NCI-H146 treated with DMSO at 0.1 percent for 48 hours (cell line): ENCODE results near the gene GP9.

Experiments
- DNase-seq: peaks from one replicate; lab custom pipeline; 2025; ENCODE audit not compliant: unreplicated experiment; lab: John Stamatoyannopoulos, UW

The GP9 gene

DNA sequence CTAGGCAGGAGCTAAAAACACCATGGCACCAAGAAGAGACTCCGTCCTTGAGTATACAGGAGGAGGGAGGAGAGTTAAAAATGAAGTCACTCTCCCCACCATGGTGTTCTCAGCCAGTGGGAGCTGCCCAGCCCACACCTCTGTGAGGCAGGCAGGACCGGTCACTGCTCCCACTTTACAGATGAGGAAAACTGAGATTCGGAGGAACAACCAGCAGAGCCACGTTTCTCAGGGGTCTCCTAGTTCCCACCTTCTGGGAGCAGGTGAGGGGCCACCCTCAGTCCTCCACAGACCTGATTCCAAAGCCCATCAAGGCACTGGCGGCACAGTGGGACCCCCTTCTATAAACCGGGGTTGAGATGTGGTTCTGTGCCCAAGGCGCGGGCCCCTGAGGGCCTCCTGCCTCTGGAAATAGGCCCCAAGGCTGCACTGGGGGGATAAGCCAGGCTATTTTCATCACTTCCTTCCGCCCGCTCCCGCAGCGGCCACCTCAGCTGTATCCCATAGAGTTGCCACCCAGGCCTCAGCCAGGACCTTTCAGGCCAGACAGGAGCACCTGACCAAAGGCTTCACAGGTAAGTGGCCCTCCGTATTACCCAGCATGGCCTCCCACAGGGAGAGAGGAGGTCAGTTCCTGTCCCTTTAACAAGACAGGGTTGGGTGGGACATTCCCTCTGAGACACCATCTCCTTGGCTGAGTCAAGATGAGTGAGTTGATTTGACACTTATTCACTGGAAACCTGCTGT lies at the start of gene GP9:
GP9 (plus strand) TSS at position 504 of the 747 bp plus-strand sequence. CDS start 961 bp downstream, outside the sequence.
- no peak for DNase-seq

GRCh38 chr3:129013491-129013891 lies 47.1 kb upstream of the GP9 start:
- no peak for DNase-seq

GRCh38 chr3:129014148-129014547 lies 46.4 kb upstream of the GP9 start:
- DNase-seq = no peak

GRCh38 chr3:129014793-129015345 lies 45.7 kb upstream of the GP9 start:
- DNase-seq = no peak

GRCh38 chr3:129015388-129016105 lies 45.0 kb upstream of the GP9 start:
- no peak for DNase-seq

GRCh38 chr3:129016356-129016719 lies 44.2 kb upstream of the GP9 start:
- peak; percentile 94 for DNase-seq

DNA sequence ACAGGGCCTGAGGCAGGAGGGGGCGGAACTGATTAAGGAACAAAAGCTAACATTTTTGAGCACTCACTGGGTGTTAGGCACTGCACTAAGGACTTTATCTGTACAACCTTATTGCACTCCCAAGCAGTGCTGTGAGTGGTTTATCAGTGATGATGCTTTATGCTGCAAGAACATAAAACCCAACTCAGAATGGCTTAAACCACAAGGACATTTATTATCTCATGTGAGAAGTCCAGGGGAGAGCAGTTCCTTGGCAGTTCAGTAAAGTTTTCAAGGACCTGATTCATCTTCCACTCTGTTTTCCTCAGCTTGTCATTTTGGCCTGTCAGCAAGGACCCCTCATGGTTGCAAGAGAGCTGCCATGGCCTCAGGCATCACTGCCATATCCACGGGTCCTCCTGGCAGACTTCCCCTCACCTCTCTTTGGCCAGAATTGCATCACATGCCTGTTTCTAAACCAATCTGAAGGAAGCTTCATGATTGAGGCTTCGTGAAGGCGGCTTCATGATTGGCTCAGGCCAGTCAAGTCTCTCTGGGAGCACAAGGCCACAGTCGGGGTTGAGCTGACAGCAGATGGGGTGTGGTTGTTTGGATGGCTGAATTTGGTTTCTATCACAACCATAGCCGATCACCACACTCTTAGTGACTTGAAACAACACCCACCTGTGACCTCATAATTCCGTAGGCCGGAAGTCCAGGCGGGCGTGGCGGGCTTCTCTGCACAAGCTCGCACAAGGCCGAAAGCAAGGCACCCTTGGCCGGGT lies 43.7 kb upstream of the GP9 start:
- DNase-seq = no peak

DNA sequence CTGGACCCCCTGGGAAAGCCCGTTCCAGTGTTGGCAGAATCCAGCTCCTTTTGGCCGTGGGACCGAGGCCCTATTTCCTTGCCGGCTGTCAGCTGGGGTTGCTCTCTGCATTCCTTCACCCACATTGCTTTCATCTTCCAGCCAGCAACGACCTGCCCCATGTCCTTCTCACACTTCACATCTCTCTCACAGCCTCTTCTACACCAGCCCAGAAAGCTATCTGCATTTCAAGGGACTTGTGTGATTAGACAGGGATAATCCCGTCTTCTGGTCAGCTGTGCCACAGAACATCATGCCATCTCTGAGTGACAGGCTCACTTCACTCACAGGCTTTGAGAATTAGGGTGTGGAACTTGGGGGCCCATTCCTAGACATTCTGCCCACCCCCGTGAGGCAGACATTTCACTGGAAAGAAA lies 43.1 kb upstream of the GP9 start:
- no peak for DNase-seq

- DNase-seq = no peak
These were observed 42.3 kb upstream of the GP9 start for GRCh38 chr3:129018271-129018670.

- no peak for DNase-seq
These were observed 41.8 kb upstream of the GP9 start for GRCh38 chr3:129018751-129019150.

- no peak for DNase-seq
These were observed 41.3 kb upstream of the GP9 start for GRCh38 chr3:129019266-129019665.

DNA sequence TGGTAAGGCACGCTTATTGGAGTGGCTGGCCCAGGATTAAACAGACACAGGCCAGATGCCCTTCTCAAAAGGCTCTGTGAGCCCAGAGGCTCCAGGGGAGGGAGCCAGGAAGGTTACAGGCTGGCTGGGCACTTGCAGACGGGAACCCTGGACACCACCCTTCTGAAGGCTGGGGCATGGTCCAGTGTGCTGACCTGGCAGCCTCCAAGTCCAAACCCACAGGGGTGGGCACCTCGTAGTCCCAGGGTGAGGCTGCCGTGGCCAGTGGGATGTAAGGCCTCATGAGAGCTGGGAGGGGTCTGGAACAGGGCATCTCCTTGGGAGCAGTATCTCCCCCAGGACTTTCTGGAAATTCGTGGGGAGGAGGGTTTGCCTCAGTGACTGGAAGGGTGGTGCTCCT lies 39.9 kb upstream of the GP9 start:
- DNase-seq = no peak

- DNase-seq = no peak
These were observed 39.4 kb upstream of the GP9 start for GRCh38 chr3:129021140-129021551.

GRCh38 chr3:129022114-129023007 lies 38.2 kb upstream of the GP9 start:
- no peak for DNase-seq

DNA sequence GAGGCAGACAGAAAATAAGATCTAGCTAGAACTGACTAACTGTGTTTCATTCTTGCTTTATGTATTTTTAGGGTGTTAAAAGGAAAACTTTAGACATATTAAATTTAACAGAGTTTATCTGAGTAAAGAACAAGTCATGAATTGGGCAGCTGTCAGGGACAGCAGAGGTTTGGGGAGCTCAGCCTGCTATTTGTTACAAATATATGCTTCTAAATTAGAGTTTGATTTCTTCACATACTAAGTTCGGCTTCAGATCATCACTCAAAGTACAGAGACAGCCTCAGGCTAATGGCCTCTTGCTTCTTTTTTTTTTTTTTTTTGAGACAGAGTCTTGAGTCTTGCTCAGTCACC lies 37.6 kb upstream of the GP9 start:
- DNase-seq = no peak

- peak; percentile 53 for DNase-seq
These were observed 36.7 kb upstream of the GP9 start for GRCh38 chr3:129023909-129024308.

- DNase-seq = no peak
These were observed 35.5 kb upstream of the GP9 start for GRCh38 chr3:129025108-129025507.

GRCh38 chr3:129025691-129026435 lies 34.7 kb upstream of the GP9 start:
- DNase-seq = no peak

DNA sequence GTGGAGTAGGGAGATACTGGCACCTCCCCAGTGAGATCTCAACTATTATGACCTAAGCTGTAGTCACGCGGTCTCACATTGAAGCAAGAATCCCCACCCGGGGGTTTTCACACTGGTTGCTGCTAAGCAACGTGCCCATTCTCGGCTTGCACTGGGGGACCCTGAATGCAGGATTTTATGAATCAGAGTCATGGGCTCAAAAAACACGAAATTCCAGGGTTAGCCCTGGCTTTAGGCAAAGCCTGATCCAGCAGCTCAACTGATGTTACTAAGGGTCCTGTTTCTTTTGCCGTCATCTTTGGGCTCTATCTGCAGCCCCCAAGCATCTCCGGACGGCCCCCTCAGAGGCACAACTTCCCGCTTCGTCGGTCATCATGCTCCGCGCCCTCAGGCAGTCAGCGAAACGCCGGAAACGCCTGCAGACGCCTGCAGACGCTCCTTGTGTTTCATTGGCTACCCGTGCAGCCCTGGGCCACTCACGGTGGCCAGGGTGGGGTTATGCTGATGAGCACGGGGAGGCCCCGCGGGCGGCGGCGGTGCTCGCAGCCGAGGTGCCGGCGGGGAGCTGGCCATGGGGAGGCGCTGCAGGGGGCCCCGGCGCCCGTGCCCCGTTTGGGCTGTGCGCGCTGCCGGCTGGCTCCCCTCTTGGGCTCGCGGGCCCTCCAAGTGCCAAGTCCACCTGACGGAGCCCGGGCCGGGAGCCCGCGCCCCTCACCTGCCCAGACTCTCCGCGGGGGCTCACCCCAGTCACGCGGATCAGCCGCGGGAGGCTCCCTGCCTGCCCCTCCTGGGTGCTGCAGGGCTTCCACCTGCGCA lies 33.6 kb upstream of the GP9 start:
- DNase-seq = peak; percentile 95
